ENCODE measurements around the gene FOXJ3. TPM values are rescaled to one million over a fixed set of nuclear protein-coding genes. Genes with fewer than 3 reads are reported as not detected.

Gene FOXJ3
- total and polyA plus RNA-seq, 2 of the 4 experiments (the other 2 are of a cell fraction): 16.7 to 30.5 TPM

GRCh38 chr1:42368096-42368795 is 33.2 kb upstream of the FOXJ3 start:
- Histone ChIP-seq H3K79me1 (ENCODE audit: low read depth in 1 of 2, low read length in 2 of 2) (no peaks in the 10 kb centered on the region), H3K4me3 (ENCODE audit: insufficient read depth, low read depth, low read length) (no peak overlapping the region), H4K5ac (ENCODE audit: low read depth, low read length) (no peak overlapping the region), H3K23ac (ENCODE audit: low read depth, low read length) (no peak overlapping the region), H3K27ac (ENCODE audit: insufficient read depth, low read length) (no peak overlapping the region), H3K9me1 (ENCODE audit: insufficient read depth, low read length) (no peaks in the 10 kb centered on the region), H4K8ac (ENCODE audit: low read depth in 2 of 2, low read length in 2 of 2) (no peak overlapping the region), H3K14ac (replicated peaks; ENCODE audit: low read depth, low read length) (no peak overlapping the region), H2BK20ac (ENCODE audit: low read depth, low read length) (no peak overlapping the region), H2AK9ac (replicated peaks; ENCODE audit: low read depth, low read length, poor library complexity) (no peak overlapping the region), H2AFZ (replicated peaks; ENCODE audit: low read length, poor library complexity) (no peak overlapping the region), H3K56ac (ENCODE audit: extremely low read depth, insufficient read depth, low read length) (no peak overlapping the region), H2AK5ac (ENCODE audit: low read depth, low read length) (no peak overlapping the region), H4K20me1 (ENCODE audit: insufficient read depth, low read length) (no peaks in the 10 kb centered on the region), H2BK5ac (ENCODE audit: low read depth, low read length, poor library complexity, severe bottlenecking) (no peak overlapping the region), H4K91ac (ENCODE audit: insufficient read depth, low read depth, low read length) (no peak overlapping the region), H3K4ac (ENCODE audit: low read depth, low read length) (no peak overlapping the region), H3K36me3 (ENCODE audit: control insufficient read depth, insufficient read depth, low read length) (no peaks in the 10 kb centered on the region), H3K9me3 (ENCODE audit: control insufficient read depth, insufficient read depth, low read length) (no peaks in the 10 kb centered on the region), H3K4me2 (ENCODE audit: low read depth, low read length) (no peak overlapping the region), H3K9ac (ENCODE audit: low read depth, low read length) (no peak overlapping the region), H2BK120ac (ENCODE audit: low read depth, low read length) (no peak overlapping the region), H3K18ac (ENCODE audit: low read depth, low read length) (no peak overlapping the region), H3K4me1 (ENCODE audit: control insufficient read depth, insufficient read depth, low read length) (no peaks in the 10 kb centered on the region), H2BK15ac (ENCODE audit: low read depth, low read length) (no peak overlapping the region), H3K27me3 (ENCODE audit: control insufficient read depth, insufficient read depth, low read length) (peaks cover 3% of the 10 kb centered on the region; the same call in 1 of the 2 replicates)
- no TSS peak for BruUV-seq (replicated peaks)
- intact Hi-C loops (cut with micrococcal nuclease) (no loop called here), in situ Hi-C loops (cut with MboI; ENCODE audit: low sequenced_read_pairs) (no loop called here), dilution Hi-C loops (cut with HindIII; ENCODE audit: low sequenced_read_pairs, unreplicated experiment) (no loop called here)
- TF ChIP-seq MAFK (IDR thresholded peaks at IDR 0.05; ENCODE audit: low read depth, low read length) (no peak), ELK1 (IDR thresholded peaks at IDR 0.05; ENCODE audit: borderline replicate concordance, low read depth, low read length) (no peak)
- no peak for DNase-seq
- WGBS, 2 experiments (ENCODE audit: extremely low coverage in 2 of 2, insufficient read length in 1 of 2): no CpG with 5 or more reads among the region's 7 CpGs
- POLR2A ChIA-PET (ENCODE audit: unreplicated experiment): no interaction called here
- CTCF ChIA-PET: no interaction called here
- no peak for ATAC-seq (ENCODE audit: low read depth)

Measured in IMR-90 (cell line).